Measurements from ENCODE around the gene TUBB4B. TPM values are rescaled to one million over a fixed set of nuclear protein-coding genes. Genes with fewer than 3 reads are reported as not detected.

The TUBB4B gene
- total RNA-seq, 1 donor from 2014 or later, result 262 TPM

DNA sequence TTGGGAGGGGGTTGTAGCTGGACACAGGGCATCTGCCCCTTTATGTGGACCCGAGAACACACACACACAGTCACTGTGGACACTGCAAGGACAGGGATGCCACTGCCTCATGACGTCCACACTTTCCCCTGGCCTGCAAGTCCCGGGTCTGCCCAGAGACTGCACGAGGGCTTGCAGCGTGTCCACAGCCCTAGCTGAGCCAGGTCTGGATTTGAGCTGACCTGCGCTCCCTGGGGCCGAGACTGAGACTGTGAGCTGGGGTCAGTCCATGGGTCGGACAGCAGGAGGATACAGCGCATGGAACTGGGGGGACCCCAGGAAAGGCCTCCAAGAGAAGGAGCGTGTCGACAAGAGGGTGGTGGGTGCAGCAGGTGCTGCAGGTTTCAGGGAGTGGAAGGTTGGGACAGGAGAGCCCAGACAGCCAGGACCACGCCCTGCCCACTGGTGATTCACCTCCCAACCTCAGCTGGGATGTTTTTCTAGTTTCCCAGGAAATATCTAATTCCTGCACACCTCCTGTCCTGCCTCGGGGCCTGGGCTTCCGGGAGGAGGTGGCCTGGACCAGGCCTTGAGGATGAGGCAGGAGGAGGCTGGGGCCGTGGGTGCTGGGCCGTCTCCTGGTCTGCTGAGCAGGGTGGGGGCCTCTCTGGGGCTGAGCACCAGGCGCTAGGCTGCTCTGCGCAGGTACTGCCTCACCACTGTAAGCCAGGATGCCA, 14.6 kb upstream of the TUBB4B start:
- TF ChIP-seq, protein P1, sequence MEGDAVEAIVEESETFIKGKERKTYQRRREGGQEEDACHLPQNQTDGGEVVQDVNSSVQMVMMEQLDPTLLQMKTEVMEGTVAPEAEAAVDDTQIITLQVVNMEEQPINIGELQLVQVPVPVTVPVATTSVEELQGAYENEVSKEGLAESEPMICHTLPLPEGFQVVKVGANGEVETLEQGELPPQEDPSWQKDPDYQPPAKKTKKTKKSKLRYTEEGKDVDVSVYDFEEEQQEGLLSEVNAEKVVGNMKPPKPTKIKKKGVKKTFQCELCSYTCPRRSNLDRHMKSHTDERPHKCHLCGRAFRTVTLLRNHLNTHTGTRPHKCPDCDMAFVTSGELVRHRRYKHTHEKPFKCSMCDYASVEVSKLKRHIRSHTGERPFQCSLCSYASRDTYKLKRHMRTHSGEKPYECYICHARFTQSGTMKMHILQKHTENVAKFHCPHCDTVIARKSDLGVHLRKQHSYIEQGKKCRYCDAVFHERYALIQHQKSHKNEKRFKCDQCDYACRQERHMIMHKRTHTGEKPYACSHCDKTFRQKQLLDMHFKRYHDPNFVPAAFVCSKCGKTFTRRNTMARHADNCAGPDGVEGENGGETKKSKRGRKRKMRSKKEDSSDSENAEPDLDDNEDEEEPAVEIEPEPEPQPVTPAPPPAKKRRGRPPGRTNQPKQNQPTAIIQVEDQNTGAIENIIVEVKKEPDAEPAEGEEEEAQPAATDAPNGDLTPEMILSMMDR (IDR thresholded peaks at IDR 0.05; ENCODE audit: insufficient read depth, low read length, poor library complexity, severe bottlenecking), result no peak
- Histone ChIP-seq H3K27me3 (ENCODE audit: control insufficient read depth, insufficient read depth, low read length) (peaks cover 24% of the 10 kb centered on the region), H3K4me3 (ENCODE audit: low read depth, low read length) (no peak overlapping the region), H3K36me3 (ENCODE audit: control insufficient read depth, insufficient read depth, low read length) (no peaks in the 10 kb centered on the region)
- no peak for DNase-seq (ENCODE audit: low read depth)

DNA sequence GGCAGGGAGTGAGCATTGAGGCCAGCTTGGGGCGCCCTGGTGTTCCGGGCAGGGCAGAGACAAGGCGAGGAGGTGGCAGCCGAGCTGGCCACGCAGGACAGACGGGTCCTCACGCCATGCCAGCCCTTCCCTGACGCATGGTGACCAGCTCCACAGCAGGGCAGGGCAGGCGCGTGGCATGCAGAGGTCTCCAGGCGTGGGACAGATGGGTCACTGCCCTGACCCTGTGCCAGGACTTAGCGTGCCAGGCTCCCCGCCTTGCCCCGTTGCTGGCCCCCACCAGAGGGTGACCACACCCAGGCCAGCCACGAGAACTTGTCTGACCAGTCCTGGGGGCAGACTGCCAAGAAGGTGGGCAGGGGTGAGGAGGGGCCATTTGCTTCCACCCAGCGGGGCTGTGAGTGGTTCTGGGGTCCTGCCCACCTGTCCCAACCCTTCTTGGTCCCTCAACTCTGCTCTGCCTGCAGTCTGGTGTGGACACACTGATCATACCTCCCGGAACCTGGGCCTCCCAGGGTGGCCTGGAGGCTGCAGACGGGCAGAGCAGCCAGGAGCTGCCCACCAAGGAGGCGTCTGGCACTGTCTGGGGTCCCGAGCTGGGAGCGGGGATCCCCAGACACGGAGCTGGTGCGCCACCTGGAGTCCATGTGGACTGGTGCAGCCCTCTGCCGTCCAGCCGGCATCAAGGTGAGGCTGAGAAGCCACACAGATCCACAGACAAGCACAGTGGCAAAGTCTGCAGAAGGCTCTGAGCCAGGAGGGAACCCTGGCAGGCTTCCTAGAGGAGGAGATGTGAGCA, 13.8 kb upstream of the TUBB4B start, which contains the start of gene RNF224:
TSS of gene RNF224 (plus strand) at position 449 of the 799 bp plus-strand sequence. CDS start 834 bp downstream, outside the sequence.
- Histone ChIP-seq H3K36me3 (ENCODE audit: control insufficient read depth, insufficient read depth, low read length) (no peaks in the 10 kb centered on the region), H3K4me3 (ENCODE audit: low read depth, low read length) (no peak within 1 kb of the TSS), H3K27me3 (ENCODE audit: control insufficient read depth, insufficient read depth, low read length) (peaks cover 27% of the 10 kb centered on the region)
- no peak for DNase-seq (ENCODE audit: low read depth)
- TF ChIP-seq, protein P1 (IDR thresholded peaks at IDR 0.05; ENCODE audit: insufficient read depth, low read length, poor library complexity, severe bottlenecking), result peak; percentile 91

DNA sequence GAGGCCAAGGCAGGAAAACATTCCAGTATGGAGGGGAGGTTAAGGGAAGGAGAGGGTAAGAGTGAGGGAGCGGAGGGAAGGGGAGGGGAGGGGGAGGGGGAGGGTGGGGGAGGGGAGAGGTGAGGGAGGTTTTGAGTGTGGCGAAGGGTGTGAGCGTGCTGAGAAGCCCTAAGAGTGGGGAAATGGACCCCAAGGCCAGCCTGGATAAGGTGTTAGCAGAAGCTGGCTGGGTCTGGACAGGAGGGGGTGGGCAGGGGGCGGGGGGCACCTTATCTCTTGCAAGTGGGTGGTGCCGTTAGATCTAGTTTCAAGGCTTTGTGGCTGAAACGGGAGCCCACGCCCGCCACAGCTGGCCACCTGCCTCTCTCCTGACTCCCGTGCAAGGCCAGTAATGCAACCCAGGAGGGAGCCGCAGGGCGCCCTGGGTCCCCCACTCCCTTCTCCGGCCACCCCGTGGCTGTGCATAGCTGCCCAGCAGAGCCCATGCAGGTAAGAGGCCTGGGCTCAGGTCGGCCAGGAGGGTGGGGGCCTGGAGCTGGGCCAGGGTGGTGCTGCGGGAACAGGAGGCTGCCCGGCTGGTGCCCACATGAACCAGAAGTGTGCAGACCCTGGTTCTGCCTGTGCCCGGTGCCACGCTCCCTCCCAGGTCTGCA, 13.1 kb upstream of the TUBB4B start:
- TF ChIP-seq, protein P1 (IDR thresholded peaks at IDR 0.05; ENCODE audit: insufficient read depth, low read length, poor library complexity, severe bottlenecking), result no peak

DNA sequence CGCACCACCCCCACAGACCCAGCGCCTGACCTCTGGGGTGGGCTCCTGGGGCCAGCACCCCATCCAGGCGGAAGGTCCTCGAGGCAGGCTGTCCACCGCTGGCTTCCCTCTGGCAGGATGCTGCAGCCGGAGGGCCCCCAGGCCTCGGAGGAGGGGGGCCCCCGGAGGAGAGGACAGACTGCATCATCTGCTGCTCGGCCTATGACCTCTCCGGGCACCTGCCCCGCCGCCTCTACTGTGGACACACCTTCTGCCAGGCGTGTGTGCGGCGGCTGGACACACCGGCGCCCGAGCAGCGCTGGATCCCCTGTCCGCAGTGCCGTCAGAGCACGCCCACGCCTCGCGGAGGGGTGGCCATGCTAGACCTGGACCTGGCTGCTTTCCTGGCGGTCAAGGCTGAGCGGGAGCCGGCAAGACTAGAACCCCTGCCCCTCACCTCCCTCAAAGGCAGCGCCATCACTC, 12.6 kb upstream of the TUBB4B start:
- Histone ChIP-seq H3K27me3 (ENCODE audit: control insufficient read depth, insufficient read depth, low read length) (peaks cover 40% of the 10 kb centered on the region), H3K36me3 (ENCODE audit: control insufficient read depth, insufficient read depth, low read length) (no peaks in the 10 kb centered on the region), H3K4me3 (ENCODE audit: low read depth, low read length) (no peak overlapping the region)
- no peak for DNase-seq (ENCODE audit: low read depth)
- TF ChIP-seq, protein P1 (IDR thresholded peaks at IDR 0.05; ENCODE audit: insufficient read depth, low read length, poor library complexity, severe bottlenecking), result no peak

More for the DNA sequence above, 13.1 kb upstream of the TUBB4B start:
- H3K36me3 ChIP-seq (ENCODE audit: control insufficient read depth, insufficient read depth, low read length), result no peaks in the 10 kb centered on the region
- no peak overlapping the region for H3K4me3 ChIP-seq (ENCODE audit: low read depth, low read length)
- DNase-seq (ENCODE audit: low read depth), result no peak
- peaks cover 35% of the 10 kb centered on the region for H3K27me3 ChIP-seq (ENCODE audit: control insufficient read depth, insufficient read depth, low read length)

DNA sequence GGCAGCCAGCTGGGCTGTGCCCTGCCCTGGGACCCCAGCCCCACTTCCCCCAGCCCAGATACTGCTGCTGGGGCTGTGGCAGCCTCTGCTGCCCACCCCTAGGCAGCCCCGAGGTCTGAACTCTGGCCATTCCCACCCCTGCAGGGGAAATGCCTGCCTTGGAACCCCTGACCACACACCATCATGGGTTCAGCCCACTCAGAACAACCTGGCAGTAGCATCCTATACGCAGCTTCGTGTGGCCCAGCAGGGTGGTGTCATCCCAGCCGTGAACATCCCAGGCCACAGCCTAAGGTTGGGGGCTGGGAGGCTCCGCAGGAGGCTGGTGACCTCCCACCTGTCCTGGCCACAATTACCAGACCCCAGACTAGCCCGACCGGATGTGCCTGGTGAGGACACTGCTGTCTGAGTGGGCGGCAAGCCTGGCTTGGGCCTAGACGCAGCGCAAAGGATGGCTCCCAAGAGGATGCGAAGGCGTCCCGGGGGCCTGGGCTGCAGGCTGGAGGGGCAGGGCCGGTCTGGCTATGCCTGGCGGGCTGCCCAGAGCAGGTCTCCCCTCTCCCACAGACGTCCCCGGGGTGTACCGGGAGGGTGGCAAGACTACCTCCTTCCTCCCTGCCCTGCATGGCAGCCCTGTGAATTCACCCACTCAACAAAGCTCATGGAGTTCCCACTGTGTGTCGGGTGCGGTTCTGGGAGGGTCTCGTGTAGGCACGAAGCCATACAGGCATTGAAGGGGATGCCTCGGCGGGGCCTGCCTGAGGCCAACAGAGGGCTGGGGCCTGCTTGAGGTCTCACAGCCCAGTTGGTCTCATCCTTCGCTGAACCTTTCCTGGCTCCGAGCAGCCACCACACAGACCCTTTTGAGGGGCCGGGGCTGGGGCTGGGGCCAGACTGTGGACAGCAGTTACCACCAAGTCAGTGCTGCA, 11.9 kb upstream of the TUBB4B start:
- Histone ChIP-seq H3K4me3 (ENCODE audit: low read depth, low read length) (no peak overlapping the region), H3K36me3 (ENCODE audit: control insufficient read depth, insufficient read depth, low read length) (no peaks in the 10 kb centered on the region), H3K27me3 (ENCODE audit: control insufficient read depth, insufficient read depth, low read length) (peaks cover 46% of the 10 kb centered on the region)
- TF ChIP-seq, protein P1 (IDR thresholded peaks at IDR 0.05; ENCODE audit: insufficient read depth, low read length, poor library complexity, severe bottlenecking), result no peak
- no peak for DNase-seq (ENCODE audit: low read depth)

Measured in kidney epithelial cell (primary cell).